Activated T-cell treated with anti-CD3 and anti-CD28 coated beads for 1 hour (primary cell): ENCODE measurements around the gene ELMOD3.
"Not testable (repeated sequence)": the region's sequence is repeated elsewhere in the genome, so short reads cannot be mapped to it uniquely, and the experiment has no call there.

Source experiments
- DNase-seq: peaks from one replicate; pipeline ENCODE4 v3.0.0-alpha.2; 2020; ENCODE audit warnings: low read depth

ELMOD3 gene

DNA sequence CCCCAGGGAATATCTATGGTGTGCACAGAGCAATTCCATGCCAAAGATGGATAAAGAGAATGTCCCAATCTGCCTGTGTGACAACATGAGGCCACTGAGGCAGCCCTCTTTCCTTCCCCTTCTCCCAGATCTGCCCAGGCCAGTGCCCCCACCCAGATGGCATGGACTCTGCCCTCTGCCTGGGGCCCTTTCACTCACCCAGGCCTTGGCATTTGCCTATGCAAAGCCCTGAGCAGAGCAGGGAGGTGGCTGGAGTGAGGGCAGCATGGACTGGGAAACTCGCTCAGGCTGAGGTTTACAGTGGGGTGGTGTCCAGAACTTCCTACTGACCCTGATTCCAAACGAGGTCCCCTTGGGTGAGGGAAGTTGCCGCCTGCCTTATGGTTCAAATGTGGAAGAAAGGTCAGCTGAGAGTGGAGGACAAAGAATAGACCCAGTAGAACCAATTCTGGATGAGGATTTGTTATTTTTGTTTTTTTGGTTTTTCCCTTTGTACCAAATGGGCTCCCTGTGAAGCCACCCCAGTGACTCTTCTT is 72.8 kb downstream of the ELMOD3 start:
- DNase-seq: no peak

DNA sequence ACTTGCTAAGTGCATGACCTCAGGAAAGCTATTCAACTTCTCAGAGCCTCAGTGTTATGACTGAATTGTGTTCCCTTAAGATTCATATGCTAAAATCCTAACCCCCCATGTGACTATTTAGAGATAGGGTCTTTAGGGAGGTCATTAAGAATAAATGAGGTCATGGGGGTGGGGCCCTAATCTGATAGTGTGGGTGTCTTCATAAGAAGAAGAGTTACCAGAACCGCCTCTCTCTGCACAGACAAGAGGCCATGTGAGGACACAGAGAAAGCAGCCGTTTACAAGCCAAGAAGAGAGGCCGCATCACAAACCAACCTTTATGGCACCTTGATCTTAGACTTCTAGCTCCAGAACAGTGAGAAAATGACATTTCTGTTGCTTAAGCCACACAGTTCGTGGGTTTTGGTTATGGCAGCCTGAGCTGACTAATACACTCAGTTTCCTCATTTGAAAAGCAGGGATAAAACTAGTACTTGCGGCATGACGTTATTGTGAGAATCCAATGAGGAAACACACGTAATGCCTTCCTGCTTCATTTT is 73.8 kb downstream of the ELMOD3 start:
- no peak for DNase-seq

DNA sequence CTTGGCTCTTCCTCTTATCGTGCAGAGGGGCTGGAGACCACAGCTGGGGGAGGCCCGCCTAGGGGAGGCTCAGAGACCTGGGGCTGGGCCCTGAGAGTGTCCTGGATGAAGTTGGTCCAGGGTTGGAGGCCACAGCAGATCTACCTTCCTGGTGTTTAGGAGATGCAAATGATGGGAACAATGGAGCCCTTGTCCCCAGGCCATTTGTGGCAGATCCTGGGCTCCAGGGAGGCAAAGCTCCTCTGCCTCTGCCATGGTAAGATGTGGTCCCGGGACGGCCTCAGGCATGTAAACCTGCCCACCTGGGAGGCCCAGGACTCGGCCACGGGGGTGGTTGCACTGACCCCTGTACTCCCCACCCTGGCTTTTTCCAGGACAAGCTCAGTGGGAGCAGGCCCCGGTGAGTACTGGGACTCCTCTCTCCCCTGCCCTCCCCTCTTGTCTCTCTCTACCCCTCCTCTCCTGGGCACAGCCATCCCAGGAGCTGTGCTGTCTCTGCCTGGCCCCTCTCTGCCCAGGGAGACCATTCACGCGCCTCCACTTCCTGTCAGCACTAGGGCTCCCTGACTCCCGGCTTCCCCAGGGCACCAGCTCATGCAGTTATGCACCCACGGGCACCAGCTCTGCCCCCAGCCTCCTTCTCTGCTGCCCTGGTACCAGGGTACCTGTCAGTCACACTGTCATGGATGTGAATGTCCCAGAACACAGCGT is 74.8 kb downstream of the ELMOD3 start:
- no peak for DNase-seq

DNA sequence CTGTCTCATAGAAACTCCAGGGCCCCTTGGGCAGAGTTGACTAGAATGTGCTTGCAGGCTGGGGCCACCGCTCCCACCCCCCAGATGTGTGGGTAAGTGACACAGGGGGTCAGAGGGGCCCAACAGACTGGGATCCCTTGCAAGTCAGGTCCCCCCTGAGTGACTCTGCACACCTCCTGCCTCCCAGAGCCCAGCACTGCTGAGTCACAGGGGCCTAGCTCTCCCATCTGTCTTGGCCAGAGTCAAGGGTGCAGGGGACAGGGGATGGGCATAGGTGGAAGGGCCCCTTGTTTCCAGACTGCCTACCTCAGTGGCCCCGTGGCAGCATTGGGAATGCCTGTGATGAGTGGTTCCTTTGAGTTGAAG is 75.3 kb downstream of the ELMOD3 start:
- DNase-seq: no peak

DNA sequence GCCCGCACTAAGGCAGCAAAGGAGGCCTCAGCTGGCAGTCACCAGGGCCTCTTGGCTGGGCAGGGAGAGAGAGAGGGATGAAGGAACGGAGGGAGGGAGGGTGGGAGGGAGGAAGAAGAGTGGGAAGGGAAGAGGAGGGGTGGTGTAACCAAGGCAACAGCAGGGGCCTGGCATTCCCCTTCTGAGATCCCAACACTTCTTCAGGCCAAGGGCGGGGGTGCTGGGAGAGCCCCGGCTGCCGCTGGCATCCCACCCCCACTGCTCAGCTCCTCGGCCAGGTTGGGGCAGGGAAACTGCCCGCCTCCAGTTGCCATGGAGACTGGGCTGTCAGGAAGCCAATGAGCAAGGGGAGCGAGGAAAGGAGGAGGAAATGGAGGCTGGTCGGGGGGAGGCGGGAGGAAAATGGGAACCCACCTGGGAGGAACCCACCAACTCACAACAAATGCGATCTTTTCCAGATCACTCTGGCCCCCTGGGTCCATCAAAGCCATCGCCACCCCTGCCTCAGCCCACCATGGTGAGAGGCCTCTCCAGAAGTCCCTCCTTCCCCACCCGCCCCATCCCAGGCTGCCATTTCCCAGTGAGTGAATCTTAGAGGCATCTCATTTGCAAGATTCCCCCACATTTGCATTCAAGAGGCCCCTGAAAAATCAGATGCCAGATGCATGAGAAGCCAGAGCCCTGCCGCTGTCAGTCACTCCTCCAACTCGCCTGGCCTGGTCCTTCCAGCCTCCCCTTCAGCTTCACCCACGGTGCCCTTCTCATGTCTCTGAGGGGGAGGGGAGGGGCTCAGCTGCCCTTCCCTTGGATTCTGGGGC is 76.4 kb downstream of the ELMOD3 start:
- no peak for DNase-seq

DNA sequence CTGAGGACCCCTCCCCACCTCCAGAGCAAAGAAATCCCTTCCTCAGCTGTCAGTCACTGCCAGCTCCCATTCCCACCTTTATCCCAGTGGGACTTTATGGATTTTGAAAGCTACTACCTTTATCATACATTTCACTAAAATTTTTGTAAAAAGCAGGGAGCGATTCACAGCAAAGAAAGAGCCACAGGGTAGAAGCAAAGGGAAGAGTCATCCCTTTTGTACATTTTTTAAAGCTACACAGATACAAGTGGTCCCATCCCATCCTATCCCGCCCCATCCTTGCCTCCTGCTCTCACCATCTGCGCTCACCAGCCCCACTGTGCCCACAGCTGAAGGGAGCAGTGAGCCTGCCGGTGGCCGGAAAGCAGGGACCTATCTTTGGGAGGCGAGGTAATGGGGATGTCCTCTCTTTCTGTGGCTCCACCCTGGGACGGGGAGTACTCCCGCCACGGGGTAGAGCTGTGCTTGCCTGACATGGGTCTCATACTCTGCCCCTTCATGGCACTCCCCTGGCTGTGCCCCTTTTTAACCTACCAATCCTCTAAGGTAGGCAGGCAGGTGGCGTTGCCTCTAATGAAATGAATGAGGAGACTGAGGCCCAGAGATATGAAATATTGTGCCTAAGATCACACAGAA is 77.1 kb downstream of the ELMOD3 start:
- no peak for DNase-seq

DNA sequence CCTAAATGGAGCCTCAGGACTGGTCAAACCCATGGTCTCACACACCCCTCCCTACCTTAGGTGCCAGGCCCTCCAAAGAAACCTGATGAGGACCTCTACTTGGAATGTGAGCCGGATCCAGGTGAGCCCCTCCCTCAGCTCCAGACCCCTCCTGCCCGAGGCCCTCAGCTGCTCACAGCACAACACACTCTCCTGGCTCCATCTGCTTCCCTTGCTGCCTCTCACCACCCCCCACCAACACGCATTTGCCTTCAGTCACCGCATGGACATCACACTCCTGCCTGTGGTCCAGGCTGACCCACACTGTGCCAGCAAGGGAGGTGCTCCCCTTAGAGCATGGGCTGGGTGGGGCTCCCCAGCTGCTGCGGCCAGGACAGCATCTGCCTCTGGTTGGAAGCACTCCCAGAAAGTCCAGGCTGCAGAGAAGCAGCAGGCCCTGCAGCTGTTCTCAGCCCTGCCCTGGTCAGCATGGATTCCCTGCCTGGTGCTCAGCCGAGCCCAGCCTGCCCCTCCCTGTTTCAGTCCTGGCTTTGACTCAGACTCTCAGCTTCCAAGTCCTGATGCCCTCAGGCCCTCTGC is 79.0 kb downstream of the ELMOD3 start:
- DNase-seq: no peak

DNA sequence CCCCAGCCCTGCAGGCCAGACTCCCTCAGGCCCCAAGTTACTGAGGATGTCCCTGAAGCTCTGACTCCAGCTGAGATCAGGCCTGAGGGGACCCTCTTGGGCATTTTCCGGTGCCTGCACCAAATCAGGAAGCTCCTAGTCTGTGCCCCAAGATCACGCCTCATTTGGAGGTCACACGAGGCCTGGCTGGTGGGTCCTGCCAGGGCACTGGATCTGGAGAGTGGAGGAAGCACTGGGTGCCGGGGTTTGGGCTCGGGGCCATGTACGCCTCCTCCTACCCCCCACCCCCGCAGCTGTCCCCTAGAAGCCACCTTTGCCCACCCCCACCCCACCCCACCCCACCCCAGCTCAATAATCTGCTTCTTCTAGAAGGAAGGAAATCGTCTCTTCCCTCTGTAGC is 80.1 kb downstream of the ELMOD3 start:
- no peak for DNase-seq

DNA sequence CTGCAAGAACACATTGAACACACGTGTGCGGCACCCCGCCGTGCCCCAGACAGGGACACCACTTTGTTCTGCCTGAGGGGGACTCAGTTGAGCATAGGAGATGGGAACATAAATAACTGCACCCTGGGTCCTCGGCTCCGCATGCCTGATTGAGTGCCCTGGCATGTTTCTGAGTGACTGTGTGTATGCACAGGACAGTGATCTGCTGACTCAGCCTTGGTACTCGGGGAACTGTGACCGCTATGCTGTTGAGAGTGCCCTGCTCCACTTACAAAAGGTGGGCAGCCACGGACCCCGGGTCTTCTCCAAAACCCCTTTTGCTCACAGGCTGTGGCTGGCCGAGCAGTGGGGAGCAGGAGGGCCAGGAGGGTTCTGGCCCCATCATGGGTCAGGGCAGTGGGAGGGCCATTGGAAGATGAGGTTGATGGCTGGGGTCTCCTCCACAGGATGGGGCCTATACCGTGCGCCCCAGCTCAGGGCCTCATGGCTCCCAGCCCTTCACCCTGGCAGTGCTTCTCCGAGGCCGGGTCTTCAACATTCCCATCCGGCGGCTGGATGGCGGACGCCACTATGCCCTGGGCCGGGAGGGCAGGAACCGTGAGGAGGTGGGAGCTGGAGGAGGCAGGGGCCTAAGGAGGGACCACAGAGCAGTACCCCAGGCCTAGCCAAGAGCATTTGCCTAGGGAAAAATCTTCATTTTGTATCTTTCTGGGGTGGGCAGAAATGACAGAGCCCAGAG is 80.8 kb downstream of the ELMOD3 start:
- DNase-seq: no peak

DNA sequence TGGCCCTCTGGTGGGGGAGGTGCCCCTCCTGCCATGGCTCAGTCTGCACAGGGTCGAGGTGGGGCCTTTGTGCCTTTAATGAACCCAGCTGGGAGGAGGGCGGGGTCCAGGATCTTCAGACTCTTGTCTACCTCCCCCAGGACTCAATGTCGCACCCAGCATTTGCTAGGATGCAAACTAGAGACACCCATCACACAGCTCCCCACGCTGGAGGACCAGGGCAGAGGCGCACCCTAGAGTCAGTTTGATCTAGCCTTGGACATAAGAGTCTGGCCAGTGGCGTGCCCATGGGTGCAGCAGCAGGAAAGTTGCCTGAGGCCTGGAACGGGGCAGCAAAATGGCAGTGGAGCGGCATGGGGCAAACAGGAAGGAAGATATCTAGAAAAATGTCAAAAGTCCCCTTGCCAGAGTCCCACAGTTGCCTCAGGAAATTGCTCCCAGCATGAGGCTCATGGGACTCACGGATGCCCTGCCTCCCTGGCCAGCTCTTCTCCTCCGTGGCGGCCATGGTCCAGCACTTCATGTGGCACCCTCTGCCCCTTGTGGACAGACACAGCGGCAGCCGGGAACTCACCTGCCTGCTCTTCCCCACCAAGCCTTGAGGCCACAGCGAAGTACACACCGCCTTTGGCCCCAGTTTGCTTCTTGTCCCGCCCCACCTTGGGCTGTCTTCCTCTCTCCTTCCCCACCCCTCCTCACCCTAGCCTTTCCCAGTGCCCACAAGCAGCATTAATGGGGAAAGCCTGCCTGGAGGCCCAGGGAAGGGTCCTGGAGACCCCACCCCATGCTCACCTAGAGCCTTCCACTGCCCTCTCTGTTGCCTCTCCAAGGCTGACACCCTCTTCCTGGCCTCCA is 81.6 kb downstream of the ELMOD3 start:
- no peak for DNase-seq

DNA sequence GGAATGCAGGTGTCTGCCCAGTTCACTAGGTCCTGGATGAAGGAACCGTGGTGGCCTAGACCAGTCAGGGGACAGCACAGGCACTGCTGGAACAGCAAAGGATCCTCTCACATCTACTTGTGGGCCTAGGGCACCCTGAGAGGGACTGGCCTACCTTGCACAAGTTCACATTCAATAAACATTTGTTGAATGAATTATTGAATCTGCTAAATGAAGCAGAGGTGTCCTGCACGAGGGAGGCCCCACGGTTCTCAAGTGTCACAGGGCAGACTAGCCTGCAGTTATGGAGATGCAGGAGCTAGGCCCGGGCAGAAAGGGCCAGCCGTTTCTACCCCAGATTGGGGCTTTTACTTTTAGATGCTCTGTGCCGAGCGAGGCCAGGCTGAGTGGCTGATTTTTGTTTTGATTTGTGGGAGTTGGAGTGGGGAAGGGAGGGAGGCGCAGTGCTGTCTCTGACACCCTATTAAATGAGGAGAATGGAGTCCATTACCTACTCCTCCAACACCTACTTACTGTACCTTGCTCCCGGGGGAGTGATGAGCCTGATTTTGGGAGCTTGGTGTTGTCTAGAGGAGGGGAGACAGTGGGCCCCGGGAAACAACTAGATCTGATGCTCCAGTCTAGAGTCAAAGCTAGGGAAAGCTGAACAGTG is 82.4 kb downstream of the ELMOD3 start:
- DNase-seq: no peak

DNA sequence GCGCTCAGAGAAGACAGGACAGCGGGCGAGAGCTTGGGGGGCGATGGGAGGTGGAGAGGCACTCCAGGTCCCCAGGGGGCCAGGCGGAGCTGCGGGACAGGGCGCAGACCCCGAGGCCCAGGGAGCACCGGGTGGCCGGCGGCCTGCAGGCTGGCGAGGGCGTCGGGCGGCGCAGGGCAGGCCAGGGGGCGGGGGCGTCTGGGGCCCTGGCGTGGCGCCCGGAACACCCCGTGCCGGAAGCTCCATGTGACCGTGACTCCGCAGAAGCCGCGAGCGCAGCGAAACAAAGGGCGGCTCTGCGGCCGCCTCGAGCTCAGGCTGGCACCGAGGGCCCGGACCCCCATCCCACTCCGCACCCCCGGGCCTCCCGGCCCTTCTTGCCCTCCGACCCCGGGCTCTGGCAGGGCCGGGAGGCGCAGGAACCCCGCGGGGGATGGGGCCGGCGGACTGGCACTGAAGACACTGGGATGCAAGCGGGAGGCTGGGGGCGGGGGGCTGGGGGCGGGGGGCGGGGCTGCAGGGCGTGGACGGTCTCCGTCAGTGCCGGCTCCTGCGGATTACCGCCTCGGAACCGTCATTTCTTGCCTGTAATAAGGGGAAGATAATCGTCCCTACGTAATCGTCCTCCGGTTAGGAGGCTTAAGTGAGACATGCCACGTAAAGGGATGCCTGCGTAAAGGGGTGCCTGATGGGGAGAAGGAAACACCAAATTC is 83.1 kb downstream of the ELMOD3 start:
- peak; percentile 57 for DNase-seq

DNA sequence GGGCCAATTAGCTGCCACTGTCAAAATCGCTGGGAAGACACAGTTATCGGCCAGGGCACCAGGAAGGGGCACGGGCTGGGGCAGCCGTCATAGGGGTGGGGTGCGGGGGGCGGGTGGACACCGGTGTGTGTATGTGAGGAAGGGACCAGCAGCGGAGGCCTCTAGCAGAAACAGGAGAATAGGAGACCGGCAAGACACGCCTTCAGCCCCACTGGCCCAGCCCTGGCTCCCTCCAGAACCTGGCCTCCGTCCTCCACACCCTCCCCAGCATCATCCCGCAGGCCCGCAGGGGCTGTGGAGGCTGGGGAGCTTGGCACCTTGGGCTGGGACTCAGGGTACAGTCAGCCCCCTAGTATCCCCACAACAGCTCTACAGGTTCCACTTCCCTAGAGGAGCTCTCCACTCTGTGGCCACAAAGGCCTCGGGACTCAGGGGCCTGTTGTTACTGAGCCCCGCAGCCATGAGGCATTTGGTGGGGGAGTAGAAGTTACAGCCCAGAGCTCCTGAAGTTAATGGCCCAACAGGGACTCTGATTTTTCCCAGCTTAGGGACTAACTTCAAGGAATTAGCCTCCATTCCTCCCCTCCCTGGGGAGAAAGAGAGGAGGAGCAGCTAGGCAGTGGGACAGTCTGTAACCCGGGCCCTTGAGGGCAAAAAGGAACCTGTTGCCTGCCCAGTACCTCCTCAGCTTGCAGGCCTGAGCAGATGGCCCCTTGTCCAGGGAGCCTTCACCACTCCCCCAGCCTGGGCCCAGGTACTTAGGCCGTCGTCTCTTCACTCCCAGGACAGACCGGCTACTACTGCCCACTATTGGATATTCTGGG is 83.8 kb downstream of the ELMOD3 start:
- DNase-seq: no peak

DNA sequence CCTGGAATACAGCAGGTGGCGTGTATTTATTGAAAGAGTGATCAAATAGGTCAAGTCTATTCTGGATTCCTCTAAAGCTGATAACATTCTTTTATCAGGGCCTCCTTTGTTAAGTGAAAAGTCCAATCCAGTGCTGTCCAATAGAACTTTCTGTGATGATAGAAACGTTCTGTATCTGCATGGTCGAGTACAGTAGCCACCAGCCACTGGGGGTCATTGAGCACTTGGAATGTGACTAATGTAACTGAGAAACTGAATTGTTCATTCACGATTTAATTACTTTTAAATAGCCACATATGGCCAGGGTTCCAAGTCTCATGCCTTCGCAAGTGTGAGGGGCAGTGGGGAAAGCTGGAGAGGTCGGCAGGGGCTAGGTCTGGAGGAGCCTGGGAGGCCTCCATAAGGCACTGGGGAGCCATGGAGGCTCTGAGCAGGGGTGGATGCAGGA is 84.5 kb downstream of the ELMOD3 start:
- DNase-seq: no peak

DNA sequence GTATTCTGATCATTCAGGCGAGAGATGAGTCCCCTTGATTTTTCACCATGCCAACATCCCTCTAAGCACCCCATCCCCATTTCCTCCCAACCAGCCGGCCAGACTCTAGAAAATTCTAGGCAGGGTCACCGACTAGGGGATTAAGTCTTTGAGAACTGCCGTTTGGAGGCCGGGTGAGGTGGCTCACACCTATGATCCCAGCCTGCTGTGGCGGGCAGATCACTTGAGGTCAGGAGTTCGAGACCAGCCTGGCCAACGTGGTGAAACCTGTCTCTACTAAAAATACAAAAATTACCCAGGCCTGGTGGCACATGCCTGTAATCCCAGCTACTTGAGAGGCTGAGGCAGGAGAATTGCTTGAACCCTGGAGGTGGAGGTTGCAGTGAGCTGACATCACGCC is 85.0 kb downstream of the ELMOD3 start:
- not testable (repeated sequence) for DNase-seq

DNA sequence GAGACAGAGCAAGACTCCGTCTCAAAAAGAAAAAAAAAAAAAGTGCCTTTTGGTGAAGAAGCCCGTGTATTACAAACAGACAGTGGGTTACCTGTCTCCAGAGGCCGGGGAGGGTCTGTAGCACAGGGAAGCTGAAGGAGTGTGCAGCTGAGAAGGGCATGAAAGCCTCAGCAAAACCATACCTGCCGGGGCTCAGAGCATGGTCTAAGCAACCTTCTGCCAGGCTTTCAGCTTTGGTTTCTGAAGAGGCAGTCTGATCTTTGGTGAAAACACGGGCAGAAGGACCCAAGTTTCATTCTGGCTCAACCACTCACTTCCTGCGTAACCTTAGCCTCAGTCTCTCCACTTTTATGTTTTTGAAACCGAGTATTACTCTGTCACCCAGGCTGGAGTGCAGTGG is 85.4 kb downstream of the ELMOD3 start:
- no peak for DNase-seq

DNA sequence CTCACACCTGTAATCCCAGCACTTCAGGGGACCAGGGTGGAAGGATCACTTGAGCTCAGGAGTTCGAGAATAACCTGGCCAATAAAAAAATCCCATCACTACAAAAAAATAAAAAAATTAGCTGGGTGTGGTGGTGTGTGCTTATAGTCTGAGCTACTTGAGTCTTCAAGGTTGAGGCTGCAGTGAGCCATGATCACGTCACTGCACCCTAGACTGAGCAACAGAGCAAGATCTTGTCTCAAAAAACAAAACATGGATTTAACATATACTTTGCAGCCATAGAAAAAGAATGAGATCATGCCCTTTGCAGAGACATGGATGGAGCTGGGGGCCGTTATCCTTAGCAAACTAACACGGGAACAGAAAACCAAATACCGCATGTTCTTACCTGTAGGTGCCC is 86.2 kb downstream of the ELMOD3 start:
- DNase-seq: no peak
